GM10847 (cell line): Measurements from ENCODE around the gene ROR1.

ENCODE experiments used
- POLR2A ChIP-seq: IDR thresholded peaks from 2 replicates; pipeline ENCODE4 v1.6.1; 2011; ENCODE audit not compliant: insufficient read length; ENCODE audit errors: extremely low read depth

Gene ROR1

GRCh38 chr1:64080941-64081562, 307.2 kb downstream of the ROR1 start:
- TF ChIP-seq POLR2A: no peak

- no peak for TF ChIP-seq POLR2A
These were observed 308.6 kb downstream of the ROR1 start for GRCh38 chr1:64082459-64082858.

GRCh38 chr1:64084451-64084850, 310.6 kb downstream of the ROR1 start:
- no peak for TF ChIP-seq POLR2A

GRCh38 chr1:64087768-64088167, 314.0 kb downstream of the ROR1 start:
- TF ChIP-seq POLR2A: no peak

GRCh38 chr1:64090436-64090835, 316.6 kb downstream of the ROR1 start:
- TF ChIP-seq POLR2A: no peak

GRCh38 chr1:64092851-64093371, 319.1 kb downstream of the ROR1 start:
- no peak for TF ChIP-seq POLR2A

- no peak for TF ChIP-seq POLR2A
These were observed 320.1 kb downstream of the ROR1 start for GRCh38 chr1:64093941-64094340.

- TF ChIP-seq POLR2A: no peak
These were observed 322.0 kb downstream of the ROR1 start for GRCh38 chr1:64095832-64096231.

- TF ChIP-seq POLR2A: no peak
These were observed 324.0 kb downstream of the ROR1 start for GRCh38 chr1:64097859-64098258.

- TF ChIP-seq POLR2A: no peak
These were observed 324.6 kb downstream of the ROR1 start for GRCh38 chr1:64098436-64098835.

GRCh38 chr1:64098846-64099582, 325.2 kb downstream of the ROR1 start:
- TF ChIP-seq POLR2A: no peak

GRCh38 chr1:64100791-64101190, 327.0 kb downstream of the ROR1 start:
- TF ChIP-seq POLR2A: no peak

GRCh38 chr1:64107118-64107519, 333.3 kb downstream of the ROR1 start:
- no peak for TF ChIP-seq POLR2A

- no peak for TF ChIP-seq POLR2A
These were observed 333.8 kb downstream of the ROR1 start for GRCh38 chr1:64107632-64108031.

- TF ChIP-seq POLR2A: no peak
These were observed 337.3 kb downstream of the ROR1 start for GRCh38 chr1:64110924-64111777.

- no peak for TF ChIP-seq POLR2A
These were observed 338.0 kb downstream of the ROR1 start for GRCh38 chr1:64111787-64112186.
